Activated CD8-positive, alpha-beta memory T cell treated with anti-CD3 and anti-CD28 coated beads, Interleukin-2, amount 50 U/mL, for 1 hour (primary cell): ENCODE data around the gene PTPRO.

Experiments
- DNase-seq: peaks from one replicate; pipeline ENCODE4 v3.0.0-alpha.2; 2020; ENCODE audit errors: extremely low read depth

Gene PTPRO

DNA sequence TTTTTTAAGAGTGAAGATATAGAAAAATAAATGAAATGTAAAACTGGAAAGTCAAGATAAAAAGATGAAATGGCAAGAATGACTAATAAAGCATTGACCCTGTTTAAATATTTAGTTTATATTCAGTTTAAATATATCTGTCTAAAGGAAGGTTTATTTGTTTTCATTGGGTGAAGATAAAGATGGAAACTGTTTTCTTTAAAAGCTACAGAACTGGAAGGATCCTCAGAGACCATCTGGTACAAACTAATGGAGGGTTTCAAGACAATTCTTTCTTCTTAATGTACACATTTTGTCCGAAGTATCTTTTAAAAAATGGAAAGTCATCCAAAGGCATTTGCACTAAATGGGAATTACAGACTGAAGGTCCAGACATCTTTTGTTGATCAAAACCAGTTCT lies 324.3 kb downstream of the PTPRO start:
- no peak for DNase-seq
